Upper lobe of right lung (tissue), 1 donor: ENCODE data around the gene BDP1. TPM values are rescaled to one million over a fixed set of nuclear protein-coding genes. Genes with fewer than 3 reads are reported as not detected.
"Not testable (repeated sequence)": the region's sequence is repeated elsewhere in the genome, so short reads cannot be mapped to it uniquely, and the experiment has no call there.

Experiments used
- ATAC-seq: fragments of 200-7000 bp; cut with Tn5 transposase; one replicate; pipeline ENCODE4 v1.9.1; 2020; ENCODE audit warnings: mild to moderate bottlenecking, moderate library complexity
- DNase-seq: peaks from one replicate; pipeline ENCODE4 v3.0.0-alpha.2; 2020
- H3K27ac ChIP-seq: fragments of 200-600 bp; one replicate; pipeline ENCODE4 v1.8.0; 2022
- H3K27me3 ChIP-seq: fragments of 200-600 bp; one replicate; pipeline ENCODE4 v1.8.0; 2022; ENCODE audit warnings: mild to moderate bottlenecking
- H3K36me3 ChIP-seq: fragments of 200-600 bp; one replicate; pipeline ENCODE4 v1.8.0; 2022
- H3K4me1 ChIP-seq: fragments of 200-600 bp; one replicate; pipeline ENCODE4 v1.8.0; 2022
- H3K4me3 ChIP-seq: fragments of 200-600 bp; one replicate; pipeline ENCODE4 v1.8.0; 2022; ENCODE audit warnings: mild to moderate bottlenecking
- H3K9me3 ChIP-seq: fragments of 200-600 bp; one replicate; pipeline ENCODE4 v1.8.0; 2022
- intact Hi-C: fragments of 100-400 bp; cut with DNase I; formaldehyde crosslinking; loops from one replicate; pipeline ENCODE4 v1.11.0; 2022
- total RNA-seq: library from RNA; stranded (reverse); fragmentation: NEBNext Ultra II Directional; extraction: Animal tissue kit (Norgen Biotek cat#: 25700); gene quantifications from one replicate; pipeline ENCODE4 v1.2.1, GENCODE V29; 2021
- TF ChIP-seq, protein P1 (sequence below): fragments of 200-600 bp; IDR thresholded peaks from one replicate; pipeline ENCODE4 v1.8.0; 2022; ENCODE audit warnings: antibody characterized with exemption
- donor health status: DM: no; HTN: yes; CAD: no; lungs with severe emphysema.

Gene BDP1
- total RNA-seq, 1 donor from 2014 or later = 28.2 TPM

- H3K27me3 ChIP-seq = no peaks in the 10 kb centered on the region
- TF ChIP-seq, protein P1, sequence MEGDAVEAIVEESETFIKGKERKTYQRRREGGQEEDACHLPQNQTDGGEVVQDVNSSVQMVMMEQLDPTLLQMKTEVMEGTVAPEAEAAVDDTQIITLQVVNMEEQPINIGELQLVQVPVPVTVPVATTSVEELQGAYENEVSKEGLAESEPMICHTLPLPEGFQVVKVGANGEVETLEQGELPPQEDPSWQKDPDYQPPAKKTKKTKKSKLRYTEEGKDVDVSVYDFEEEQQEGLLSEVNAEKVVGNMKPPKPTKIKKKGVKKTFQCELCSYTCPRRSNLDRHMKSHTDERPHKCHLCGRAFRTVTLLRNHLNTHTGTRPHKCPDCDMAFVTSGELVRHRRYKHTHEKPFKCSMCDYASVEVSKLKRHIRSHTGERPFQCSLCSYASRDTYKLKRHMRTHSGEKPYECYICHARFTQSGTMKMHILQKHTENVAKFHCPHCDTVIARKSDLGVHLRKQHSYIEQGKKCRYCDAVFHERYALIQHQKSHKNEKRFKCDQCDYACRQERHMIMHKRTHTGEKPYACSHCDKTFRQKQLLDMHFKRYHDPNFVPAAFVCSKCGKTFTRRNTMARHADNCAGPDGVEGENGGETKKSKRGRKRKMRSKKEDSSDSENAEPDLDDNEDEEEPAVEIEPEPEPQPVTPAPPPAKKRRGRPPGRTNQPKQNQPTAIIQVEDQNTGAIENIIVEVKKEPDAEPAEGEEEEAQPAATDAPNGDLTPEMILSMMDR = no peak
- H3K9me3 ChIP-seq = no peaks in the 10 kb centered on the region
- H3K4me3 ChIP-seq = no peak overlapping the region
- H3K4me1 ChIP-seq = no peaks in the 10 kb centered on the region
- no peak overlapping the region for H3K27ac ChIP-seq
- ATAC-seq (peak; percentile 20), DNase-seq (no peak)
- intact Hi-C loops = no loop called here
- peaks cover 72% of the 10 kb centered on the region for H3K36me3 ChIP-seq
These were observed 26.7 kb downstream of the BDP1 start for GRCh38 chr5:71482132-71482531.

DNA sequence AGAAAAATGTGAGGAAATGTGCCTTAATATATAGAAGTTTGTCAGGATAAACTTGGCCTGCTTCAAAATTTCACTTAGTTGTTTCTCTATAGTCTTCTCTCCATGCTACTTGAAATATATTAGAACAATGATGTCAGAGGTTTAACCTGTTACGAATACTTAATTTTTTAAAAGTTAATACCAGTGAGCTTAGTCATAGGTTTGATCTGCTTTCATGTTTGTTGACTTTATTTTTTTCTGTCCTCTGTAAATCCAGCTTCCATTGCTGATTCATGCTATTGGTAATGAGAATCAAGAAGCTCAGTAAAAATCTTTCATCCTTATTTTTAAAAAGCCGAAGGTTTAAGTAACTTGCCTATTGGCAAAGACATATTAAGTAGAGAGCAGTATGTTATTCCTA, 27.9 kb downstream of the BDP1 start:
- intact Hi-C loops = no loop called here
- no peak overlapping the region for H3K4me3 ChIP-seq
- peaks cover 72% of the 10 kb centered on the region for H3K36me3 ChIP-seq

DNA sequence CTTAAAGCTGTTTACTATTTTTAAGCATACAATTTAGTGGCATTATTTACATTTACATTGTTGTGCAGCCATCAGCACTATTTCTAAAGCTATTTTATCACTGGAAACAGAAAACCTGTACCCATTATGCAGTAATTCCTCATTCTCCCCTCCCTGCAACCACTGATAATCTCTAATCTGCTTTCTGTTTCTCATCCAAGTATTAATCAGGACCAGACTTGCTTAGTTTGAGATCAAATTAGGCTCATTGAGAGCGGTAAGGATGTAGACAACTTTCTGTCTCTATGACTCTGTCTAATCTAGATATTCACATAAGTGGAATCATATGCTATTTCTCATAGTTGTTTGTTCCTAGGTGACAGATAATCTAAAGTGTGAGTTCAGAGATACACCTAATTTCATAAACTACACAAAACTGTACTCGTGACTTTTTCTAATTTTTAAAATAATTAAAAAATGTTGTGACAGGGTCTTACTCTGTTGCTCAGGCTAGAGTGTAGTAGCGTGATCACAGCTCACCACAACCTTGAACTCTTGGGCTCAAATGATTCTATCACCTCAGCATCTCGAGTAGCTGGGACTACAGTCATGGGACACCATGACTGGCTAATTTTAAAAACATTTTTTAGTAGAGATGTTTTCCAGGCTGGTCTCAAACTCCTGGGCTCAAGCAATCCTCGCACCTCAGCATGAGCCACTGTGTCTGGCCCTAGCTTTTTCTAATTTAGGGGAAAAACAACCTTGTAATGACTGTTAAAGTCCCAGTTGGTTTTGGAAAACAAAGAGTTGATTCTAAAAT, 37.6 kb downstream of the BDP1 start:
- peaks cover 99% of the 10 kb centered on the region for H3K36me3 ChIP-seq
- TF ChIP-seq, protein P1 = no peak
- H3K4me1 ChIP-seq = no peaks in the 10 kb centered on the region

More for the DNA sequence above, 27.9 kb downstream of the BDP1 start:
- Histone ChIP-seq H3K4me1 (no peaks in the 10 kb centered on the region), H3K27ac (no peak overlapping the region), H3K9me3 (no peaks in the 10 kb centered on the region), H3K27me3 (no peaks in the 10 kb centered on the region)
- ATAC-seq (no peak), DNase-seq (no peak)
- TF ChIP-seq, protein P1 = no peak

GRCh38 chr5:71494202-71494601, 38.8 kb downstream of the BDP1 start:
- H3K4me1 ChIP-seq, H3K27me3 ChIP-seq, H3K4me3 ChIP-seq, H3K9me3 ChIP-seq, intact Hi-C loops, DNase-seq: not testable (repeated sequence)
- peak; percentile 79 for ATAC-seq
- Histone ChIP-seq H3K36me3 (peaks cover 97% of the 10 kb centered on the region), H3K27ac (peak overlapping the region; percentile 7)

More for the DNA sequence above, 37.6 kb downstream of the BDP1 start:
- peak overlapping the region; percentile 7 for H3K27ac ChIP-seq
- H3K4me3 ChIP-seq = no peak overlapping the region
- H3K9me3 ChIP-seq = no peaks in the 10 kb centered on the region
- DNase-seq (no peak), ATAC-seq (no peak)
- intact Hi-C loops = no loop called here
- H3K27me3 ChIP-seq = no peaks in the 10 kb centered on the region

DNA sequence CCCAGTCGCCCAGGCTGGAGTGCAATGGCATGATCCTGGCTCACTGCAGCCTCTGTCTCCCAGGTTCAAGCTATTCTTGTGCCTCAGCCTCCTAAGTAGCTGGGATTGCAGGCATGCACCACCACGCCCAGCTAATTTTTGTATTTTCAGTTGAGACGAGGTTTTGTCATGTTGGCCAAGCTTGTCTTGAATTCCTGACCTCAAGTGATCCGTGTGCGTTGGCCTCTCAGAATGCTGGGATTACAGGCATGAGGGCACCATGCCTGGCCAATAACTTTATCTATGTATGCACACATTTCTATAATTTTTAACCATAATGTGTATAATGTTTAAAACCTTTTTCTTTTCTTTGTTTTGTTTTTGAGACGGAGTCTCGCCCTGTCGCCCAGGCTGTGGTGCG, 43.3 kb downstream of the BDP1 start:
- H3K9me3 ChIP-seq, intact Hi-C loops, H3K4me1 ChIP-seq, H3K27me3 ChIP-seq, ATAC-seq, DNase-seq, H3K4me3 ChIP-seq: not testable (repeated sequence)
- peak overlapping the region; percentile 39 for H3K27ac ChIP-seq
- H3K36me3 ChIP-seq = peaks cover 86% of the 10 kb centered on the region

- H3K27me3 ChIP-seq = no peaks in the 10 kb centered on the region
- peaks cover 83% of the 10 kb centered on the region for H3K36me3 ChIP-seq
- H3K27ac ChIP-seq = no peak overlapping the region
- TF ChIP-seq, protein P1 = no peak
- no peak overlapping the region for H3K4me3 ChIP-seq
- no peaks in the 10 kb centered on the region for H3K4me1 ChIP-seq
- ATAC-seq (no peak), DNase-seq (no peak)
- intact Hi-C loops = no loop called here
- H3K9me3 ChIP-seq = no peaks in the 10 kb centered on the region
These were observed 48.1 kb downstream of the BDP1 start for GRCh38 chr5:71503536-71503935.
